HEK293T (cell line): Measurements from ENCODE around the gene IGFL1.
"Not testable (repeated sequence)": the region's sequence is repeated elsewhere in the genome, so short reads cannot be mapped to it uniquely, and the experiment has no call there.

Experiments
- CTCF ChIA-PET: fragments of 350-600 bp; formaldehyde crosslinking; extraction: SDS; loops from one replicate; lab custom pipeline; 2021; ENCODE audit warnings: antibody characterized with exemption, inconsistent platforms; lab: Yijun Ruan, JAX
- POLR2A ChIA-PET: fragments of 350-600 bp; formaldehyde crosslinking; extraction: SDS; loops from one replicate; lab custom pipeline; 2020; ENCODE audit warnings: antibody characterized with exemption, inconsistent platforms; lab: Yijun Ruan, JAX
- DNase-seq: peaks from one replicate; pipeline ENCODE4 v3.0.0; 2012; ENCODE audit warnings: mixed read lengths; ENCODE audit errors: extremely low spot score
- ARNT ChIP-seq: fragments of 450-650 bp; IDR thresholded peaks from 2 replicates; pipeline ENCODE4 v1.6.1; 2017; ENCODE audit warnings: mild to moderate bottlenecking
- BHLHE40 ChIP-seq: fragments of 450-650 bp; IDR thresholded peaks from 2 replicates; pipeline ENCODE4 v1.6.1; 2016; ENCODE audit warnings: mild to moderate bottlenecking, moderate library complexity, borderline replicate concordance
- CTBP1 ChIP-seq: fragments of 450-650 bp; IDR thresholded peaks from 2 replicates; pipeline ENCODE4 v1.6.1; 2016; ENCODE audit warnings: borderline replicate concordance
- ELF4 ChIP-seq: fragments of 450-650 bp; IDR thresholded peaks from 2 replicates; pipeline ENCODE4 v1.6.1; 2017; ENCODE audit warnings: antibody characterized with exemption
- FOXA1 ChIP-seq: fragments of 450-650 bp; IDR thresholded peaks from 2 replicates; pipeline ENCODE4 v1.6.1; 2016; ENCODE audit warnings: mild to moderate bottlenecking
- FOXK2 ChIP-seq: fragments of 450-650 bp; IDR thresholded peaks from 2 replicates; pipeline ENCODE4 v1.6.1; 2016; ENCODE audit warnings: mild to moderate bottlenecking
- FOXM1 ChIP-seq: fragments of 450-650 bp; IDR thresholded peaks from 2 replicates; pipeline ENCODE4 v1.6.1; 2017; ENCODE audit warnings: mild to moderate bottlenecking, borderline replicate concordance
- HDGF ChIP-seq: fragments of 450-650 bp; IDR thresholded peaks from 2 replicates; pipeline ENCODE4 v1.6.1; 2017; ENCODE audit warnings: antibody characterized with exemption, borderline replicate concordance
- L3MBTL2 ChIP-seq: fragments of 450-650 bp; conservative IDR thresholded peaks from 2 replicates; pipeline ENCODE4 v1.6.1; 2016; ENCODE audit warnings: mild to moderate bottlenecking
- LEF1 ChIP-seq: fragments of 450-650 bp; IDR thresholded peaks from 2 replicates; pipeline ENCODE4 v1.6.1; 2017; ENCODE audit warnings: mild to moderate bottlenecking, borderline replicate concordance
- NFRKB ChIP-seq: fragments of 450-650 bp; IDR thresholded peaks from 2 replicates; pipeline ENCODE4 v1.6.1; 2016; ENCODE audit warnings: mild to moderate bottlenecking, moderate library complexity
- PKNOX1 ChIP-seq: fragments of 450-650 bp; IDR thresholded peaks from 2 replicates; pipeline ENCODE4 v1.6.1; 2016
- SP1 ChIP-seq: fragments of 450-650 bp; IDR thresholded peaks from 2 replicates; pipeline ENCODE4 v1.6.1; 2017
- SUZ12 ChIP-seq: fragments of 450-650 bp; IDR thresholded peaks from 2 replicates; pipeline ENCODE4 v1.6.1; 2016; ENCODE audit warnings: mild to moderate bottlenecking
- TARDBP ChIP-seq: fragments of 450-650 bp; IDR thresholded peaks from 2 replicates; pipeline ENCODE4 v1.6.1; 2016
- ZNF384 ChIP-seq: fragments of 450-650 bp; IDR thresholded peaks from 2 replicates; pipeline ENCODE4 v1.6.1; 2016

Gene IGFL1

GRCh38 chr19:46192992-46193650 is 36.4 kb upstream of the IGFL1 start:
- POLR2A ChIA-PET, result no interaction called here
- peak; percentile 39 for DNase-seq
- CTCF ChIA-PET, result interaction anchor here (1.0 to 1.1 kb wide), 2 partner anchors 115 to 184 kb away, joined by 3 to 5 read pairs; no protein-coding TSS in a partner anchor
- TF ChIP-seq FOXM1 (no peak), ZNF384 (no peak), BHLHE40 (no peak), L3MBTL2 (no peak), SP1 (no peak), FOXK2 (no peak), FOXA1 (no peak), NFRKB (no peak), TARDBP (no peak), LEF1 (no peak), ELF4 (no peak), PKNOX1 (no peak), HDGF (no peak), SUZ12 (no peak), CTBP1 (no peak), ARNT (no peak)

GRCh38 chr19:46193678-46194077 is 35.9 kb upstream of the IGFL1 start:
- CTCF ChIA-PET, result interaction anchor here (0.7 to 1.1 kb wide), 3 partner anchors 111 to 184 kb away, joined by 3 to 5 read pairs (median 4); no protein-coding TSS in a partner anchor
- no peak for DNase-seq
- POLR2A ChIA-PET, result no interaction called here
- TF ChIP-seq BHLHE40, result no peak
- TF ChIP-seq SUZ12, result no peak
- TF ChIP-seq ARNT, result no peak
- no peak for TF ChIP-seq CTBP1
- TF ChIP-seq NFRKB, result no peak
- no peak for TF ChIP-seq HDGF
- TF ChIP-seq ZNF384, result no peak
- TF ChIP-seq LEF1, result no peak
- TF ChIP-seq FOXK2, result no peak
- TF ChIP-seq L3MBTL2, result no peak
- TF ChIP-seq FOXA1, result no peak
- no peak for TF ChIP-seq TARDBP

- POLR2A ChIA-PET, result no interaction called here
These were observed 34.4 kb upstream of the IGFL1 start for GRCh38 chr19:46195104-46195503.

GRCh38 chr19:46195919-46196318 is 33.6 kb upstream of the IGFL1 start:
- CTCF ChIA-PET, DNase-seq, POLR2A ChIA-PET: not testable (repeated sequence)

More at GRCh38 chr19:46195104-46195503, 34.4 kb upstream of the IGFL1 start:
- DNase-seq, result no peak
- CTCF ChIA-PET, result no interaction called here
- no peak for TF ChIP-seq ELF4
- TF ChIP-seq FOXA1, result no peak
- TF ChIP-seq PKNOX1, result no peak
- TF ChIP-seq L3MBTL2, result no peak
- no peak for TF ChIP-seq FOXM1
- TF ChIP-seq HDGF, result no peak
- TF ChIP-seq CTBP1, result no peak
- no peak for TF ChIP-seq ZNF384

GRCh38 chr19:46196410-46197124 is 33.0 kb upstream of the IGFL1 start:
- no peak for TF ChIP-seq ARNT
- TF ChIP-seq SP1, result no peak
- TF ChIP-seq ZNF384, result no peak
- no peak for TF ChIP-seq TARDBP
- TF ChIP-seq L3MBTL2, result no peak
- TF ChIP-seq BHLHE40, result no peak
- TF ChIP-seq SUZ12, result no peak
- TF ChIP-seq LEF1, result no peak
- no peak for TF ChIP-seq FOXM1
- TF ChIP-seq CTBP1, result no peak
- no peak for TF ChIP-seq ELF4
- no peak for TF ChIP-seq FOXA1
- TF ChIP-seq PKNOX1, result no peak
- TF ChIP-seq HDGF, result no peak
- no peak for TF ChIP-seq FOXK2
- TF ChIP-seq NFRKB, result no peak
- ChIA-PET CTCF (no interaction called here), POLR2A (no interaction called here)
- no peak for DNase-seq
